Muscle of leg (tissue), 11 donors: ENCODE measurements around the gene MMP23B. TPM values are rescaled to one million over a fixed set of nuclear protein-coding genes. Genes with fewer than 3 reads are reported as not detected.

Source experiments
- DNase-seq: peaks from one replicate; pipeline ENCODE4 v3.0.0; 2013
- H3K27ac ChIP-seq: one replicate; pipeline ENCODE4 v1.5.1; 2013; ENCODE audit warnings: mild to moderate bottlenecking, low read length, control low read depth
- H3K27me3 ChIP-seq: one replicate; pipeline ENCODE4 v1.6.1; 2013; ENCODE audit warnings: low read length; ENCODE audit not compliant: control insufficient read depth, insufficient read depth
- H3K36me3 ChIP-seq: one replicate; pipeline ENCODE4 v1.6.1; 2013; ENCODE audit warnings: low read length; ENCODE audit not compliant: control insufficient read depth, insufficient read depth
- H3K4me1 ChIP-seq: one replicate; pipeline ENCODE4 v1.6.1; 2013; ENCODE audit warnings: low read length; ENCODE audit not compliant: control insufficient read depth, insufficient read depth
- H3K4me3 ChIP-seq: one replicate; pipeline ENCODE4 v1.5.1; 2013; ENCODE audit warnings: low read length, control low read depth
- H3K9me3 ChIP-seq: replicated peaks from 2 replicates; pipeline ENCODE4 v1.6.1; 2013; ENCODE audit warnings: low read depth, low read length; ENCODE audit not compliant: control insufficient read depth
- WGBS: methylation state at CpG from one replicate; pipeline ENCODE4 v1.1.5; 2013; ENCODE audit warnings: missing lambda C conversion rate; ENCODE audit not compliant: insufficient coverage; 5-methylcytosine and 5-hydroxymethylcytosine counted together
- polyA plus RNA-seq, 8 donors: library from polyadenylated mRNA; unstranded; fragments of 120-200 nt; gene quantifications; one replicate each; pipeline versions ENCODE4 v1.2.1 to v1.2.3, GENCODE V29; 2013; ENCODE audit warnings: inconsistent platforms in 1 of 8, low replicate concordance in 1 of 8; ENCODE audit not compliant: insufficient read length in 8 of 8, insufficient read depth in 1 of 8
- total RNA-seq: library from RNA; stranded (reverse); fragments of 120-200 nt; gene quantifications from one replicate; pipeline ENCODE4 v1.2.4, GENCODE V29; 2013

Gene MMP23B
- total and polyA plus RNA-seq, 9 donors, result 27.6 to 55.6 (median 36.9) TPM

- 40% methylated on average over 11 of the region's 18 CpGs for WGBS
- H3K9me3 ChIP-seq, result no peaks in the 10 kb centered on the region
- no peak overlapping the region for H3K27ac ChIP-seq
- H3K36me3 ChIP-seq, result no peaks in the 10 kb centered on the region
- peaks cover 11% of the 10 kb centered on the region for H3K4me1 ChIP-seq
- DNase-seq, result no peak
- no peak overlapping the region for H3K4me3 ChIP-seq
- peaks cover 57% of the 10 kb centered on the region for H3K27me3 ChIP-seq
Observed at GRCh38 chr1:1602304-1602967, 29.5 kb upstream of the MMP23B start.

GRCh38 chr1:1602968-1603506 is 28.9 kb upstream of the MMP23B start:
- H3K4me3 ChIP-seq, result no peak overlapping the region
- no peak for DNase-seq
- WGBS, result 61% methylated on average over 8 of the region's 13 CpGs
- H3K4me1 ChIP-seq, result peaks cover 8% of the 10 kb centered on the region
- H3K27me3 ChIP-seq, result peaks cover 51% of the 10 kb centered on the region
- no peaks in the 10 kb centered on the region for H3K9me3 ChIP-seq
- H3K27ac ChIP-seq, result no peak overlapping the region
- H3K36me3 ChIP-seq, result no peaks in the 10 kb centered on the region

- H3K36me3 ChIP-seq, result no peaks in the 10 kb centered on the region
- H3K4me1 ChIP-seq, result peaks cover 8% of the 10 kb centered on the region
- no peaks in the 10 kb centered on the region for H3K9me3 ChIP-seq
- no peak overlapping the region for H3K27ac ChIP-seq
- 71% methylated on average over 11 of the region's 13 CpGs for WGBS
- no peak for DNase-seq
- H3K4me3 ChIP-seq, result no peak overlapping the region
- peaks cover 43% of the 10 kb centered on the region for H3K27me3 ChIP-seq
Observed at GRCh38 chr1:1603671-1604373, 28.2 kb upstream of the MMP23B start.

GRCh38 chr1:1604374-1605033 is 27.5 kb upstream of the MMP23B start:
- Histone ChIP-seq H3K27me3 (peaks cover 38% of the 10 kb centered on the region), H3K36me3 (no peaks in the 10 kb centered on the region), H3K27ac (no peak overlapping the region), H3K4me3 (no peak overlapping the region), H3K4me1 (peaks cover 8% of the 10 kb centered on the region), H3K9me3 (no peaks in the 10 kb centered on the region)
- 72% methylated on average over 9 of the region's 15 CpGs for WGBS
- no peak for DNase-seq

- peaks cover 38% of the 10 kb centered on the region for H3K27me3 ChIP-seq
- WGBS, result 73% methylated on average over 13 of the region's 14 CpGs
- no peak overlapping the region for H3K27ac ChIP-seq
- no peak overlapping the region for H3K4me3 ChIP-seq
- H3K9me3 ChIP-seq, result no peaks in the 10 kb centered on the region
- H3K36me3 ChIP-seq, result no peaks in the 10 kb centered on the region
- DNase-seq, result no peak
- H3K4me1 ChIP-seq, result peaks cover 8% of the 10 kb centered on the region
Observed at GRCh38 chr1:1605034-1605591, 26.9 kb upstream of the MMP23B start.

- Histone ChIP-seq H3K27ac (no peak overlapping the region), H3K36me3 (no peaks in the 10 kb centered on the region), H3K4me3 (no peak overlapping the region), H3K9me3 (no peaks in the 10 kb centered on the region), H3K4me1 (peaks cover 7% of the 10 kb centered on the region), H3K27me3 (peaks cover 32% of the 10 kb centered on the region)
- DNase-seq, result no peak
- WGBS, result 90% methylated on average over 17 of the region's 17 CpGs
Observed at GRCh38 chr1:1605724-1606123, 26.2 kb upstream of the MMP23B start.

- Histone ChIP-seq H3K36me3 (no peaks in the 10 kb centered on the region), H3K4me1 (peaks cover 10% of the 10 kb centered on the region), H3K9me3 (no peaks in the 10 kb centered on the region), H3K4me3 (no peak overlapping the region), H3K27ac (no peak overlapping the region), H3K27me3 (peaks cover 27% of the 10 kb centered on the region)
- WGBS, result 90% methylated on average over 13 of the region's 13 CpGs
- DNase-seq, result no peak
Observed at GRCh38 chr1:1606232-1606631, 25.7 kb upstream of the MMP23B start.

- H3K4me1 ChIP-seq, result peaks cover 29% of the 10 kb centered on the region
- H3K36me3 ChIP-seq, result peaks cover 5% of the 10 kb centered on the region
- WGBS, result 62% methylated on average over 5 of the region's 12 CpGs
- H3K9me3 ChIP-seq, result no peaks in the 10 kb centered on the region
- peak overlapping the region; percentile 85 for H3K27ac ChIP-seq
- no peak overlapping the region for H3K4me3 ChIP-seq
- peaks cover 2% of the 10 kb centered on the region for H3K27me3 ChIP-seq
- no peak for DNase-seq
Observed at GRCh38 chr1:1609822-1610485, 22.0 kb upstream of the MMP23B start.

- Histone ChIP-seq H3K9me3 (no peaks in the 10 kb centered on the region), H3K4me3 (no peak overlapping the region), H3K4me1 (peaks cover 29% of the 10 kb centered on the region), H3K27ac (peak overlapping the region; percentile 85), H3K27me3 (no peaks in the 10 kb centered on the region), H3K36me3 (peaks cover 5% of the 10 kb centered on the region)
- DNase-seq, result no peak
- WGBS, result 68% methylated on average over 8 of the region's 9 CpGs
Observed at GRCh38 chr1:1610796-1611195, 21.2 kb upstream of the MMP23B start.

GRCh38 chr1:1612104-1612400 is 19.9 kb upstream of the MMP23B start:
- Histone ChIP-seq H3K9me3 (no peaks in the 10 kb centered on the region), H3K4me3 (no peak overlapping the region), H3K36me3 (peaks cover 7% of the 10 kb centered on the region), H3K27ac (peak overlapping the region; percentile 80), H3K27me3 (no peaks in the 10 kb centered on the region), H3K4me1 (peaks cover 37% of the 10 kb centered on the region)
- no peak for DNase-seq
- WGBS, result no CpG with 5 or more reads among the region's 3 CpGs
